NCI-H82 treated with DMSO at 0.1 percent for 48 hours (cell line): ENCODE measurements around the gene FNDC10.

Experiments
- DNase-seq: peaks from one replicate; lab custom pipeline; 2025; ENCODE audit not compliant: unreplicated experiment; lab: John Stamatoyannopoulos, UW

FNDC10 gene

DNA sequence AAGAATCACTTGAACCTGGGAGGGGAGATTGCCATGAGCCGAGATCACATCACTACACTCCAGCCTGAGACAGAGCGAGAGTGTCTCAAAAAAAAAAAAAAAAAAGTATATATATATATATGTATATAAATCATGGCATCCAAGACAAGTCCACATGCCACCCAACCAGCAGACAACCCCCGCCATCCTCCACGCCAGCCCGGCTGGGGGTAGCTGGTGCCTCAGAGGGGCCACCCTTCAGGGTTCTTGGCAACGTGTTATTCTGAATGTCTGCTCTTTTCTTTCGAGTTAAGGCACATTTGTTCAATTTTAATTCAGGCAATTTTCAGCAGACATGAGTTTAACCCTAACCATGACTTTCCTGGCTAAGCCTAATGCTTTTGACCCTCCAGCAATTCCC is 49.8 kb downstream of the FNDC10 start:
- no peak for DNase-seq

DNA sequence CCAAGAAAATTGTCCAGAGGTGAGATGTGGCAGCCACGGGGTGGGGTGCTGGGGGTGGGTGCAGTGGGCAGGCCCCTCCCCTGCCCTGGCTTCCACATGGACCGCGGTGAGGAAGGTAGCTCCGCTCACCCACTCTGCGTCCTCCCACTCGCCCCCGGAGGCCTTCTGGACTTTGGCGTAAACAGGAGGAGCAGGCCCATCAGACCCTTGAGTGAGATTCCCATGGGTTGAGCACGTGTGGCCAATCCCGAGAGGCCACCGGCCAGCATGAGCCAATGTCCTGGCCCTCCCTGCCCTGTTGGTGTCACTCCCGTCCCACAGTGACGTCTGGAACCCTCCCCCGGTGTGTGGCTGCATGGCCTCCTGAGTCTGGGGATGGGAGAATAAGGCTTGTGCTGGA is 51.3 kb downstream of the FNDC10 start:
- no peak for DNase-seq
